Ovary (tissue), 3 donors: Measurements from ENCODE around the gene ZNF106.

Experiments used
- CTCF ChIP-seq, 3 donors: fragments of 450-650 bp in 2 of 3; fragments of 200-600 bp in 1 of 3; IDR thresholded peaks; one replicate each; pipeline versions ENCODE4 v1.5.1 to v1.8.0; 2016 to 2022; ENCODE audit warnings: antibody characterized with exemption in 3 of 3, mild to moderate bottlenecking in 1 of 3
- POLR2A ChIP-seq: fragments of 450-650 bp; IDR thresholded peaks from one replicate; pipeline ENCODE4 v1.6.1; 2017; ENCODE audit warnings: antibody characterized with exemption, mild to moderate bottlenecking, moderate library complexity
- donor health status: DM: no; HTN: no; CAD: no.

GRCh38 chr15:42465520-42466259, 25.3 kb downstream of the ZNF106 start:
- TF ChIP-seq CTCF (IDR thresholded peaks at IDR 0.05) (no peak), POLR2A (no peak)
